ENCODE data around the gene BEGAIN.

The BEGAIN gene

GRCh38 chr14:100570726-100571454 is 16.3 kb downstream of the BEGAIN start:
- H3K4me3 ChIP-seq (ENCODE audit: low read depth, low read length): no peak overlapping the region

GRCh38 chr14:100569734-100570286 is 17.4 kb downstream of the BEGAIN start:
- no peak overlapping the region for H3K4me3 ChIP-seq (ENCODE audit: low read depth, low read length)

GRCh38 chr14:100568998-100569733 is 18.1 kb downstream of the BEGAIN start:
- H3K4me3 ChIP-seq (ENCODE audit: low read depth, low read length): peak overlapping the region; percentile 38

DNA sequence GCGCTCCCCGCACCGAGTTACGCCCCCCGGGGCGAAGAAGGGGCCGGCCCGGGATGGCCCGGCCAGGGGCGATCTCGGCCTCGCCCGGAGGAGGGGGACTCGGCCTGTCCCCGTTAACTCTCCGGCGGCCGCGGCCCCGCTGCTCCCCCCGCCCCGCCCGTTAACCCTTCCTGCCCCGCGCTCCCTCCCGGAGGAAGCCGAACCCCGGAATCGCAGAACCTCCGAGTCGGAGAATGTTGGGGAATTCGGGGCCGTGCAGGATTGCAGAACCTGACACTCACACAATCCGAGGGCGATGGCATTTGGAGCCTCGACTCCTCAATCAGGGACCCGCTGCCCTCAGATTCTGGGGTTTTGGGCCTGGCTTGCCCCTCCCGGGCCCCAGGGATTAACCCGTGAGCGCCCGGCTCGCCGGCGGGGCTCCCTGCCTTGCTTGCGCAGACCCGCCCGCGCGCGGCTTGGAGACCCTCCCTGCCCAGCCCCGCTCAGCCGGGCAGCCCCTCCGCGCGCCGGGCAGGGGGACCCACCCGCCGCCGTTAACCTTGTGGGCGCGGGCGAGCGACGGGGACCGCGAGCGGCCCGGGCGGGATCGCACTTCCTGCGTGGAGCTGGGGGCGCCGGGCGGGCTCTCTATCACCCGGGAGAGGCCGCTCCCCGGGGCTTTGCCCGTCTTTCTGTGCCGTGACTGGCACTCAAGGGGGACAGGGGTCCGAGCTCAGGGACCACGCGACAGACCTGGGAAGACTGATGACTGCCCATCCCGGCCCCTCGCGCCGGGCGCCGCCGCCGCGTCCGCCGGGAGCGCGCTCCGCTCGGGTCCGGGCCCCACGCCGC is 18.8 kb downstream of the BEGAIN start:
- peak overlapping the region; percentile 38 for H3K4me3 ChIP-seq (ENCODE audit: low read depth, low read length)

GRCh38 chr14:100567877-100568163 is 19.4 kb downstream of the BEGAIN start:
- H3K4me3 ChIP-seq (ENCODE audit: low read depth, low read length): peak overlapping the region; percentile 38

DNA sequence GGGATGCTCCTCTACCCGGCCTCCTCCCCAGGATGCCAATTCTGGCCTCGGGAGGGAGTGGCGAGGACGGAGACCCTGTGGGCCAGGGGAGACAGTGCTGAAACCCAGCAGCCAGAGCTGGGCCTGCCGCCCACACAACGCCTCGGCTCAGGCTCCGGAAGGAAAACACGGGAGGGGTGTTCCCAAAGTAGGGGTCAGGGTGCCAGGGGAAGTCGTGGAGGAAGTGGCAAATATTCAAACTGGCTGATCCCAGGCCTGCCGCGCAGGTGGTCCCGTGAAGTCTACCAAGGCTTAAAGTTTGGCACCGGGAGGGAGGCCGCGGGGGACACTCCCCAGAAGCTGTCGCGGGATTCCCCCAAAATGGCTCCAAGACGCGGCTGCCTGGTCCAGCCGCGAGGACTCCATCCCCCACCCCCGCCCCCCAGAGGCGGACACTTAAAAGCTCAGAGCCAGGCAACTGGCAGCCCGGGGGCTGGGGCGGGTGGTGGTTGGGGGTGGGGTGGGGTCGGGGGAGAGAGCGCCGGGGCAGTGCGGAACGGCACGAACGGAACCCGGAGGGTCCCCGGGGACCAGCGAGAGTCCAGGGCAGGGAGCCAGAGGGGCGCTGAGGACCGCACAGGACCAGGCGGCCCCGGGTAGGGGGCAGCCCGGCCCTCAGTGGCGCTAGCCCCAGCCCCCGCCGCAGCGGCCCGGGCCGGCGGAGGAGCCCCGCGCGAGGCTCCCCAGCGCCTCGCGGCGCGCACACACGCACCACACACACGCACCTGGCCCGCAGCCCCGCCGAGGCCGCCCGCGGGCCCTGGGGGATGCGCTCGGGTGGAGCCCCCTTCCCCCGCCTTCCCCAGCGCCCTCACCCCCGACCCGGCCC is 20.0 kb downstream of the BEGAIN start:
- peak overlapping the region; percentile 38 for H3K4me3 ChIP-seq (ENCODE audit: low read depth, low read length)

DNA sequence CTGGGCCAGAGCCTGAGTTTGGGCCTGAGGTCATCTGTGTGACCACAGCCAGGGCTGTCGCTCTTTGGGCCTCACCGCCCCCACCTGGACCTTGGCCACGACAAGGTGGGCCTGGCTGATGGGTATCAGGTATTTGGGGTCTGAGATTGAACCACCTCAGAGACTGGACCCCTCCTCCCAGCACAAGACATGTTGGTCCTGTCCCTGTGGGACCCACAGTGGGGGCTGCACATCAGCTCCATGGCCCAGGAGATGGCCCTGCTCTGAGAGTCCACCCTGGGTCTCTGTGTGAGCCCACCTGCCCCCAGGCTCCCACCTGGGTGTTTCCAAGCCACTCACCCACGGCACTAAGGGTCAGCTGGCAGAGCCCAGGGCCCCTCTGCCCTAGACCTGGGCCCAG is 20.6 kb downstream of the BEGAIN start:
- no peak overlapping the region for H3K4me3 ChIP-seq (ENCODE audit: low read depth, low read length)

GRCh38 chr14:100566119-100566518 is 21.1 kb downstream of the BEGAIN start:
- H3K4me3 ChIP-seq (ENCODE audit: low read depth, low read length): no peak overlapping the region

GRCh38 chr14:100565650-100566049 is 21.6 kb downstream of the BEGAIN start:
- no peak overlapping the region for H3K4me3 ChIP-seq (ENCODE audit: low read depth, low read length)

GRCh38 chr14:100564512-100564911 is 22.7 kb downstream of the BEGAIN start:
- no peak overlapping the region for H3K4me3 ChIP-seq (ENCODE audit: low read depth, low read length)

- H3K4me3 ChIP-seq (ENCODE audit: low read depth, low read length): no peak overlapping the region
These were observed 24.5 kb downstream of the BEGAIN start for GRCh38 chr14:100562751-100563150.

DNA sequence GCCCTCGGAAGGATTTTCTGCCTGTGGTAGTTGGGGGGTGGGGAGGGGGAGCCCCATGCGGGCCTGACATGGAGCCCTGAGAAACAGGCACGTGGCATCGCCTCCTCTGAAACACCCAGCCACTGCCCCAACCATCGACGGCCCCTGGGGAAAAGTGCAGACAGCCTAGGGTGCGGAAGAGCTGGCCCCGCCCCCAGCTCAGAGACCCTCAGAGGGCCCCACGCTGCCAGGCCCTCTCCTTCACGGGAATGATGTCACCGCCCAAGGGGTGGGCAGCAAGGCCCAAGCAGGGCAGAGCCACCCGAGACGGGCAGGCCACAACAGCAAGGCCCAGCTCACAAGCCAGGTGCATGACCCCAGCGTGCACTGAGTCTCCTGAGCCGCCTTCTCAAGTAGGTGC is 26.2 kb downstream of the BEGAIN start:
- no peak overlapping the region for H3K4me3 ChIP-seq (ENCODE audit: low read depth, low read length)

GRCh38 chr14:100560471-100560870 is 26.7 kb downstream of the BEGAIN start:
- no peak overlapping the region for H3K4me3 ChIP-seq (ENCODE audit: low read depth, low read length)

DNA sequence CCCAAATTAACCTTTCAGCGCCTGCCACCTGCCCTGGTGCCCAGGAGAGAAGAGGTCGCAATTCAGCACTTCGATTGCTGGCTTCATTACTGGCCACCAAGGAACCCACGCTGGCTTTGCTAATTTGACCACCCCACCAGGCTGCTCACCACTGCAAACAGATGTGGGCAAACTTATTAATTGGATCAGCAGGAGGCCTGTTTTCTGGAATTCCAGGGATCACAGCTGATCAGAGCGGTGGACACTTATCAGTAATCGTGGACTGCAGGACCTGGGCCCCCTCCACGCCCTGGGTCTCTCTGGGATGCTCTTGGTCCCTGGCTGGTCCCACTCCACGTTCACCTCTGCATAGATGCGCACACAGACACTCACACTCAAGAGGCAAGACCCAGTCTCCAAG is 27.8 kb downstream of the BEGAIN start:
- H3K4me3 ChIP-seq (ENCODE audit: low read depth, low read length): no peak overlapping the region

DNA sequence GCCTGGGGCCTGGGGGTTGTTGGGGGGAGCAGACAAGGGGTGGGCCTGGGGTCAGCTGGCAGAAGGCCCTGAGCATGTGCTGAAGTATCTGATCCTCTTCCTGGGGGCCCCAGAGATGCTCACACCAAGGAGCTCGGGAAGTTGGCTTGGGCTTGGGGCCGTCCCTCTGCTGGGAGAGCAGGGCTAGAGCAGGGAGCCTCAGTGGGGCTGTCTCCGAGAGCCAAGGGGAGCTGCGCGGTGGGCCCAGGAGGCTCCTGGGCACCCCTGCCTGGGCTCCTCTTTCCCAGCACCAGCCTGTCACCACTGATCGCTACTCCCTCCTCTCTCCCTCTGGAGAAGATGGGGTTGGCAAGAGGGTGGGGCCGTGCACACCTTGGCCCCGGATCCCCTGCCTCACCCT is 28.3 kb downstream of the BEGAIN start:
- H3K4me3 ChIP-seq (ENCODE audit: low read depth, low read length): no peak overlapping the region

- H3K4me3 ChIP-seq (ENCODE audit: low read depth, low read length): no peak overlapping the region
These were observed 29.0 kb downstream of the BEGAIN start for GRCh38 chr14:100558226-100558625.

- no peak overlapping the region for H3K4me3 ChIP-seq (ENCODE audit: low read depth, low read length)
These were observed 29.6 kb downstream of the BEGAIN start for GRCh38 chr14:100557658-100558057.

GRCh38 chr14:100556936-100557505 is 30.2 kb downstream of the BEGAIN start:
- no peak overlapping the region for H3K4me3 ChIP-seq (ENCODE audit: low read depth, low read length)

- no peak overlapping the region for H3K4me3 ChIP-seq (ENCODE audit: low read depth, low read length)
These were observed 31.1 kb downstream of the BEGAIN start for GRCh38 chr14:100556140-100556475.

DNA sequence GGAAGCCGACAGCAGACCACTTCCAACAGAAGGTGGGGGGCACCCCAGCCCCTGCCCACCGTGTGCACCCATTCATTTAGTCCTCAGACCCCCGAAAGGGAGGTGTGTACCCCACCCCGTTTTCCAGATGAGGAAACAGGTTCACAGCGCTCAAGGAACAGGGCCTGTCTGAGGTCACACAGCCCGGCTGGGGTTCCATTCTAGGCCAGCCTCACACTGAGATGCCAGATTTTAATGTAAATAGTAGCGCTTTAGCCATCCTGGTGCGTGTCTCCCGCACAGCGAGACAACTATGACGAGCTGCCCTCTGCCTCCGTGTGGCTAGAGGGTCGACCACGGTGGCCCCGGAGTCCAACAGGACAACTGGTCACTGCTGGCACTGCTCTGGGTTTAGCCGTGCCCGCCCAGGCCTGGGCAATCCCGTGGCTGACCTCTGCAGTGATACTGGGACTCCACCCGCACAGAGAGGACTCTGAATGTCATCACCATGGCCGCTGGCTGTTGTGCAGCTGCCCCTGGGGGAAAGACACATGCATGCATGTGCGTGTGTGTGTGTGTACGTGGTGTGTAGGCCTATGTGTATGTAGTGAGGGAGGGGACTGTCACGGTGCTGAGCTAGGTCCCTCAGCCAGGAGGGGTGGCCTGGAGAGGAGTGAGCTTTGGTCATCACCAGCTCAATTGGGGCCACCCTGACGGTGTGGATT is 31.6 kb downstream of the BEGAIN start:
- H3K4me3 ChIP-seq (ENCODE audit: low read depth, low read length): no peak overlapping the region
